Breast epithelium (tissue), 3 donors: ENCODE data around the gene TC2N.

Experiments used
- CTCF ChIP-seq, 3 donors: fragments of 450-650 bp; IDR thresholded peaks; one replicate each; pipeline ENCODE4 v1.5.1; 2016 to 2017; ENCODE audit warnings: antibody characterized with exemption in 3 of 3, mild to moderate bottlenecking in 3 of 3, moderate library complexity in 3 of 3
- POLR2A ChIP-seq: fragments of 450-650 bp; IDR thresholded peaks from one replicate; pipeline ENCODE4 v1.6.1; 2016; ENCODE audit warnings: antibody characterized with exemption, mild to moderate bottlenecking, moderate library complexity

- no peak for TF ChIP-seq CTCF (IDR thresholded peaks at IDR 0.05)
- TF ChIP-seq POLR2A: no peak
Measured at GRCh38 chr14:91912035-91912434, 44.7 kb upstream of the TC2N start.
